HG03565 (cell line): Measurements from ENCODE around the gene VEGFC.

Source experiments
- ATAC-seq: cut with Tn5 transposase; IDR thresholded peaks from one replicate; pipeline ENCODE4 v1.9.1; 2021; ENCODE audit warnings: mild to moderate bottlenecking, moderate library complexity; ENCODE audit not compliant: unreplicated experiment

The VEGFC gene

GRCh38 chr4:176762661-176763308 lies 29.9 kb downstream of the VEGFC start:
- ATAC-seq = no peak

GRCh38 chr4:176761872-176762271 lies 30.9 kb downstream of the VEGFC start:
- ATAC-seq = no peak

GRCh38 chr4:176760471-176760870 lies 32.3 kb downstream of the VEGFC start:
- no peak for ATAC-seq

GRCh38 chr4:176758731-176759130 lies 34.0 kb downstream of the VEGFC start:
- ATAC-seq = no peak

GRCh38 chr4:176758323-176758722 lies 34.4 kb downstream of the VEGFC start:
- ATAC-seq = no peak

- ATAC-seq = no peak
Observed at GRCh38 chr4:176755613-176756012, 37.1 kb downstream of the VEGFC start.

- no peak for ATAC-seq
Observed at GRCh38 chr4:176755001-176755400, 37.7 kb downstream of the VEGFC start.

- no peak for ATAC-seq
Observed at GRCh38 chr4:176753049-176753448, 39.7 kb downstream of the VEGFC start.

GRCh38 chr4:176752191-176752749 lies 40.5 kb downstream of the VEGFC start:
- no peak for ATAC-seq

- no peak for ATAC-seq
Observed at GRCh38 chr4:176751061-176751460, 41.7 kb downstream of the VEGFC start.

GRCh38 chr4:176746846-176747245 lies 45.9 kb downstream of the VEGFC start:
- ATAC-seq = no peak

GRCh38 chr4:176745902-176746301 lies 46.8 kb downstream of the VEGFC start:
- no peak for ATAC-seq

GRCh38 chr4:176744091-176744490 lies 48.6 kb downstream of the VEGFC start:
- no peak for ATAC-seq

- no peak for ATAC-seq
Observed at GRCh38 chr4:176742211-176742610, 50.5 kb downstream of the VEGFC start.

- no peak for ATAC-seq
Observed at GRCh38 chr4:176741253-176741652, 51.5 kb downstream of the VEGFC start.

GRCh38 chr4:176735300-176735699 lies 57.4 kb downstream of the VEGFC start:
- ATAC-seq = no peak

- no peak for ATAC-seq
Observed at GRCh38 chr4:176734461-176734860, 58.3 kb downstream of the VEGFC start.

GRCh38 chr4:176729489-176729888 lies 63.2 kb downstream of the VEGFC start:
- ATAC-seq = no peak

GRCh38 chr4:176726803-176727202 lies 65.9 kb downstream of the VEGFC start:
- ATAC-seq = no peak

GRCh38 chr4:176721459-176721858 lies 71.3 kb downstream of the VEGFC start:
- no peak for ATAC-seq

GRCh38 chr4:176718881-176719280 lies 73.8 kb downstream of the VEGFC start:
- no peak for ATAC-seq

GRCh38 chr4:176717237-176717636 lies 75.5 kb downstream of the VEGFC start:
- no peak for ATAC-seq

GRCh38 chr4:176709417-176709816 lies 83.3 kb downstream of the VEGFC start:
- ATAC-seq = no peak
